Body of pancreas (tissue), 4 donors: Measurements from ENCODE around the gene KRT71.

Experiments used
- POLR2A ChIP-seq, 3 donors: fragments of 450-650 bp; IDR thresholded peaks; one replicate each; pipeline ENCODE4 v1.6.1; 2016; ENCODE audit warnings: antibody characterized with exemption in 3 of 3, mild to moderate bottlenecking in 2 of 3
- TF ChIP-seq, protein P1 (sequence below), 7 experiments: fragments of 450-650 bp in 4 of 7; fragments of 200-600 bp in 3 of 7; sonication (generic) in 3 of 7; IDR thresholded peaks; one replicate each; pipeline ENCODE4 v1.5.1; 2016 to 2019; ENCODE audit warnings: antibody characterized with exemption in 7 of 7

DNA sequence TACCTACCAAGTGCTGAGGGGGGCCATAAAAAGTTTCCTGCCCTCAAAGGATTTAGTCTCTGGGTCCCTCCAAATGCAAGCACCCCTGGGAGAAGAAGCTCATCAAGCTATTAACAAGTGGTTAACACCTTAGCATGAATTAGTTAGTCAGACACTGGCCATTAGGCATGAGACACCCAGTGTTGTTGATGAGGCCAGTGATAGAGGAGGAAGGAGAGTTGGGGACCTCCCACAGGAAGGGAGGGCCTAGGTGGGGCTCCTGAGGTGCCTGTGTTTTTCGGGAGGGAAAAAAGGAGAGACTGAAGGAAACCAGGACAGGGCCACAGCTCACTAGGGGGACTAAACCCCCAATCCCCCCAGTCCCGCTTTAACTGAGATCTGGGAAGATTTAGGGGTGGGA lies 4.5 kb upstream of the KRT71 start:
- TF ChIP-seq, protein P1, sequence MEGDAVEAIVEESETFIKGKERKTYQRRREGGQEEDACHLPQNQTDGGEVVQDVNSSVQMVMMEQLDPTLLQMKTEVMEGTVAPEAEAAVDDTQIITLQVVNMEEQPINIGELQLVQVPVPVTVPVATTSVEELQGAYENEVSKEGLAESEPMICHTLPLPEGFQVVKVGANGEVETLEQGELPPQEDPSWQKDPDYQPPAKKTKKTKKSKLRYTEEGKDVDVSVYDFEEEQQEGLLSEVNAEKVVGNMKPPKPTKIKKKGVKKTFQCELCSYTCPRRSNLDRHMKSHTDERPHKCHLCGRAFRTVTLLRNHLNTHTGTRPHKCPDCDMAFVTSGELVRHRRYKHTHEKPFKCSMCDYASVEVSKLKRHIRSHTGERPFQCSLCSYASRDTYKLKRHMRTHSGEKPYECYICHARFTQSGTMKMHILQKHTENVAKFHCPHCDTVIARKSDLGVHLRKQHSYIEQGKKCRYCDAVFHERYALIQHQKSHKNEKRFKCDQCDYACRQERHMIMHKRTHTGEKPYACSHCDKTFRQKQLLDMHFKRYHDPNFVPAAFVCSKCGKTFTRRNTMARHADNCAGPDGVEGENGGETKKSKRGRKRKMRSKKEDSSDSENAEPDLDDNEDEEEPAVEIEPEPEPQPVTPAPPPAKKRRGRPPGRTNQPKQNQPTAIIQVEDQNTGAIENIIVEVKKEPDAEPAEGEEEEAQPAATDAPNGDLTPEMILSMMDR (IDR thresholded peaks at IDR 0.05), result no peak
- no peak for TF ChIP-seq POLR2A (IDR thresholded peaks at IDR 0.05)
